ENCODE measurements around the gene RAB3D.

Gene RAB3D

GRCh38 chr19:11296264-11296663 lies 43.2 kb downstream of the RAB3D start:
- no peak for DNase-seq (ENCODE audit: low read depth in 2 of 2)

- DNase-seq (ENCODE audit: low read depth in 2 of 2) = no peak
Observed at GRCh38 chr19:11295665-11296245, 43.7 kb downstream of the RAB3D start, which contains the start of gene TSPAN16. Gene TSPAN16, plus strand, starts transcription at chr19:11296160. Its CDS starts 138 bp downstream, at chr19:11296298.

- no peak for DNase-seq (ENCODE audit: low read depth in 2 of 2)
Observed at GRCh38 chr19:11295180-11295579, 44.3 kb downstream of the RAB3D start.

GRCh38 chr19:11293433-11294389 lies 45.7 kb downstream of the RAB3D start:
- DNase-seq (ENCODE audit: low read depth in 2 of 2) = peak; percentile 53 to 64

- DNase-seq (ENCODE audit: low read depth in 2 of 2) = no peak
Observed at GRCh38 chr19:11291991-11292390, 47.5 kb downstream of the RAB3D start.

- no peak for DNase-seq (ENCODE audit: low read depth in 2 of 2)
Observed at GRCh38 chr19:11291415-11291814, 48.0 kb downstream of the RAB3D start.

GRCh38 chr19:11290256-11290655 lies 49.2 kb downstream of the RAB3D start:
- no peak for DNase-seq (ENCODE audit: low read depth in 2 of 2)

- no peak for DNase-seq (ENCODE audit: low read depth in 2 of 2)
Observed at GRCh38 chr19:11288349-11288748, 51.1 kb downstream of the RAB3D start.

GRCh38 chr19:11286312-11286974 lies 53.0 kb downstream of the RAB3D start:
- no peak for DNase-seq (ENCODE audit: low read depth in 2 of 2)

- no peak for DNase-seq (ENCODE audit: low read depth in 2 of 2)
Observed at GRCh38 chr19:11284515-11284914, 54.9 kb downstream of the RAB3D start.

GRCh38 chr19:11281356-11282049 lies 58.0 kb downstream of the RAB3D start:
- no peak for DNase-seq (ENCODE audit: low read depth in 2 of 2)

- no peak for DNase-seq (ENCODE audit: low read depth in 2 of 2)
Observed at GRCh38 chr19:11279505-11280236, 59.8 kb downstream of the RAB3D start.

GRCh38 chr19:11278670-11279069 lies 60.8 kb downstream of the RAB3D start:
- no peak for DNase-seq (ENCODE audit: low read depth in 2 of 2)

GRCh38 chr19:11274533-11275086 lies 64.8 kb downstream of the RAB3D start:
- no peak for DNase-seq (ENCODE audit: low read depth in 2 of 2)

- no peak for DNase-seq (ENCODE audit: low read depth in 2 of 2)
Observed at GRCh38 chr19:11273989-11274388, 65.5 kb downstream of the RAB3D start.

- no peak for DNase-seq (ENCODE audit: low read depth in 2 of 2)
Observed at GRCh38 chr19:11273296-11273695, 66.2 kb downstream of the RAB3D start.

Data from stimulated activated CD8-positive, alpha-beta memory T cell treated with anti-CD3 and anti-CD28 coated beads, Interleukin-7, amount 100 ng/mL, for 1 hour (primary cell).